CD4-positive, alpha-beta T cell treated with Interferon gamma for 1 hour (primary cell): ENCODE measurements around the gene POU2F3.
"Not testable (repeated sequence)": the region's sequence is repeated elsewhere in the genome, so short reads cannot be mapped to it uniquely, and the experiment has no call there.

ENCODE experiments used
- DNase-seq: peaks from one replicate; pipeline ENCODE4 v3.0.0-alpha.2; 2020

Gene POU2F3

GRCh38 chr11:120256178-120256577 lies 16.2 kb downstream of the POU2F3 start:
- DNase-seq: no peak

GRCh38 chr11:120256779-120257178 lies 16.8 kb downstream of the POU2F3 start:
- DNase-seq: no peak

- DNase-seq: no peak
These were observed 17.4 kb downstream of the POU2F3 start for GRCh38 chr11:120257346-120257745.

DNA sequence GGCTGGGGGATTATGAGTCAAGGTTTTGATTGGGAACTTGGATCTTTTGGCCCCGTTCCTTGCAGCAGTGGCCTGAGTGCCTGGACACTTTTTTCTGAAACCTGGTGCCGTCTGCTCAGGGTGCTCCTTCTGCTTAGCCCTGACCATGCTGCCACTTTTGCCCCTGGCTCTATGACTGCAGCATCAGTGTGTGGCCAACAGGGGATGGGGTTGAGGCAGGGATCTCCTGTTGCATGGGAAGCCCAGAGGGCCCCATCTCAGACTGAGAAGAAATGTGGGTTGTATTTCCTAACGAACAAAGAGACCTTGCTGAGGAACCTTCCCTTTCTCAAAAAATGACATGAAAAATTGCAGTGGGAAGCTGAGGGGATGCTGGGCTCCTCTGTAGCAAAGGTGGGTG lies 18.7 kb downstream of the POU2F3 start:
- no peak for DNase-seq

- DNase-seq: no peak
These were observed 19.3 kb downstream of the POU2F3 start for GRCh38 chr11:120259241-120259640.

DNA sequence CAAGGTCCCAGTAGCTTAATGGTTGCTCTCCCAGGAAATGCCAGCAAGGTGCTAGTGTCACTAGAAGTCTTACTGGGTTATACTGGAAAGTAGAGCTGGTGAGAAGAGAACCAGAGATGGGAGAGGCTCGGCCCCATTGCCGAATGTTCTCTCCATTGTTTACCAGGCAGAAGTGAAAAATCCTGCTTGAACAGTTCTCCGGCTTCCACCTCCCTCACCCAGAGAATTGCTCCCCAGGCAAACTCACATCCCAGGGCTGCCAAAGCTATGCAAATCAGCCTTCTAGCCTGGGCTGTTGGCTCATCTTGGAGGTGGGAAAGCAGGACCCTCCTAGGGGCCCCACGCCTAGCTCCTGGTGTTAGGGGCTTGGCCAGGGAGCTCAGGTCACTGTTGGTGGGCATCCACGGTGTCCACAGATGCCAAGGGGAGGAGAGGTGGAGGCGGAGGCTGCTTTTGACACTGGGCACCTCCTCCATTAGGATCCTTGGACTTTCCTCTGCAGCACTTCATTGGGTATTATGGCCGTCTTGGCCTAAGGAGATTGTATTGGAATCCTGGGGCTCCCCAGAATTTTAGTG lies 20.1 kb downstream of the POU2F3 start:
- no peak for DNase-seq

- DNase-seq: no peak
These were observed 20.7 kb downstream of the POU2F3 start for GRCh38 chr11:120260616-120261015.

DNA sequence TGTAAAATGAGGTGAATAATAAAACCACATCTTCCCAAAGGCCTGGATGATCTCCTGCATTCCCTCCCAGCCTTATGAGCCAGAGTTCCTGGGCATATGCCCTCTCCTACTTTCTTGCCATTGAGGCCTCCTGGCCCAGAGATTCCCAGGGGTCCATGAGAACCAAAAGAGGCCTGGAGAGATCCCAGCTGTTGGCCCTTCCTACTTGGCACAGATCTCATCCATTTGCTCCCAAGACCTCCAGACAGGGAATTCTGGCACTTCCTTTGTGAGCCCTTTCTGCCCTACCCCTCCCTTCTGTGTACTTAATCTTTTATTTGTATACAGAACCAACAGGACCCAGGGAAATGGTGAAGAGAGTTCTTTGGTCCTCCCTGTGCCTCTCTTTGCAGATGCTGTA lies 21.4 kb downstream of the POU2F3 start:
- no peak for DNase-seq

DNA sequence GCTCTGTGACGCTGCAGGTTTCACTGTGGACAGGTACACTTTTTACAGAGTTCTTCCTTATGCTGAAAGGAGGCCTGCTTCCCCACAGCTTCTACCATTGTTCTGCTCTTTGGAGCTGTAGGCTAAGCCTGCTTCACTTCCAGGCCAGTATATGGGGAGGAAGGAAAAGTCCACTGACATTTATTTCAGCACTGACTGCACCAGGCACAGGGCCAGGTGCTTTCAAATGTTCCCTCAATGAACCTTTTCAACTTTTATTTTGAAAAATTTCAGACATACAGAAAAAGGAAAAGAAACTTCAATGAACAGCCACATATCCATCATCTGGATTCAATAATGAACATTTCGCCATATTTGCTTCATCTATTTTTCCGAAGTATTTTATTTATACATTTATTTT lies 22.0 kb downstream of the POU2F3 start:
- no peak for DNase-seq

GRCh38 chr11:120267319-120267718 lies 27.4 kb downstream of the POU2F3 start:
- no peak for DNase-seq

- no peak for DNase-seq
These were observed 28.7 kb downstream of the POU2F3 start for GRCh38 chr11:120268686-120269085.

- DNase-seq: no peak
These were observed 30.4 kb downstream of the POU2F3 start for GRCh38 chr11:120270386-120270785.

GRCh38 chr11:120271672-120272071 lies 31.7 kb downstream of the POU2F3 start:
- DNase-seq: no peak

DNA sequence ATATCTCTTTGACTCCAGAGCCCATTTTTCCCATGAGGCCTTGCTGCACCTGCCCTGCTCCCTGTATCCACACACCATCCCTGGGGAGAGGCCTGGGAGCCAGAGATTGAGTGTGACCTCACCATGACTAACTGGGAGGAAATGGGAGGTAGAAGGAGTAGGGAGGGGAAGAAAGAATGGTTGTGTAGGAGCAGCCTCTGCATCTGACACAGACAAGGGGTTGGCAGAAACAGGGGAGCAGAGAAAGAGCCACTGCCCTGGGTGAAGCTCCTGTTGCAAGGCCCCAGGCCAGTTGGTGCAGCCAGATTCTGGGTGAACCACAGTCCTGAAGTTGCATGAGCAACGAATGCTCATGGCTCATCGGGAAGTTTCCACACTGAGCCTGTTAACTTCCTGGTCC lies 32.4 kb downstream of the POU2F3 start:
- DNase-seq: no peak

- no peak for DNase-seq
These were observed 33.5 kb downstream of the POU2F3 start for GRCh38 chr11:120273432-120273831.

DNA sequence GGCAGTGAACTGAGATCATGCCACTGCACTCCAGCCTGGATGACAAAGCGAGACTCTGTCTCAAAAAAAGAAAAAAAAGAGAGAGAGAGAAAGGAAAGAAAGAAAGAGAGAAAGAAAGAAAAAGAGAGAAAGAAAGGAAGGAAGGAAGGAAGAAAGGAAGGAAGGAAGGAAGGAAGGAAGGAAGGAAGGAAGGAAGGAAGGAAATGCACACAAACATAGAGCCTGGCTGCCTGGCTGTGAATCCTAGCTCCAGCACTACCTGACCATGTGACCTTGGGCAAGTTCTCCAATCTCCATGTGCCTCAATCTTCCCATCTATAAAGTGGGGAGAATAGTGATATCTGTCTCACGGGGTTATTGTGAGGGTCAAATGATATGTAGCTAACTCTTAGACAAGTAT lies 34.0 kb downstream of the POU2F3 start:
- DNase-seq: not testable (repeated sequence)

- no peak for DNase-seq
These were observed 39.6 kb downstream of the POU2F3 start for GRCh38 chr11:120279502-120279901.

GRCh38 chr11:120280600-120281051 lies 40.7 kb downstream of the POU2F3 start:
- DNase-seq: no peak

- no peak for DNase-seq
These were observed 41.3 kb downstream of the POU2F3 start for GRCh38 chr11:120281143-120281795.

DNA sequence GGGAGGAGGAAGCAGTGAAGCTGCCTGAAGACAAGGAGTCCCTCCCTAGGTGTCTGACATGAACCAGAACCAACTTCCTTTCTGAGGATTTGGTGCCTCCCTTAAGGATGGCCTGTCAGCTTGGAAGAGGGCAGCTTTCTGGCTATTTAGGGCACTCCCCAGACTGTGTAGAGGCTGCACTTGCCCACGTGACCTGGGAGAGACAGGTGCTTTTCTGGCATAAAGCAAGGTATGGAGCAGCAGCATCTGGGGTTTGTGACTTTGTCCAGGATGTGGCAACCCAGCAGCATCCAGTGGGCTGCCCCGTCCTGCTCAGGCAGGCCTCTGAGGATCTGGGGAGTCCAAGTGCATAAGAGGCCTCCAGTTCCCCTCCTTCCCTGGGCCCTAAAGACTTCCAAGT lies 43.2 kb downstream of the POU2F3 start:
- no peak for DNase-seq

DNA sequence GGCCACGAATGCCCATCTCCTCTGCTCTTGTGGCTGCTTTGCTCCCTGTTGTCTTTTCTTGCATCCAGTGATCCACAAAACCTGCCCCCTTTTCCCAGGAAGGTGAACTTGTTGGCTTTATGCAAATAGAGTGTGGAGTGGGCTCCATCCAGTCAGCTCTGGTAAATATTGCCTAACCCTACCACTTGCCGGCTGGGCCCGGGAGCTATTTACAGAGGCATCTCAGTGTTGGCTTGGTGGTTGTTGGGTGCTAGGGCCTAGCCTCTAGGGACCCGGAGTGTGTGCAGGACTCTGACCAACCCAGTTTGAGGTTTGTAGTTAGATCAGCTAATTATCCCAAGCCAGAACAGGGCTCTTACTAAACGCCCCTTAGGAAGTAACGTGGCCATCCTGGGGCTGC lies 44.3 kb downstream of the POU2F3 start:
- DNase-seq: no peak

DNA sequence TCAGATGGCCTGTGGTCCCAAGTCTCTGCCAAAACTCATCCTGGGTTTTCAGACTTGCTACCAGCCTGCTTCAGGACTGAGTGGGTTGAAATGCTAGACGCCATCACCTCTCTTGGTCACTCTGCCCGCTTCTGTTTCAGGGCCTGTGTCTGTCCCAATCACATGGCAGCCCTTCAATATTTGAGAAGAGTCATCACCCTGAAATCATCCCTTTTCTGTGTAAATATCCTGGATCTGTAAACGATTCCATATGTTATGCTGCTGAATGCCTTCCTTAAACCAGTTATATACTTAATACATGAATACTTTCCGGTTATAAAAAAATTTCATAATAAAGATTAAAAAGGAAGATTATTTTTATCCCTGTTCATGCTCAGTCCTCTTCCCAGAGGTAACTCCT lies 45.3 kb downstream of the POU2F3 start:
- DNase-seq: no peak

DNA sequence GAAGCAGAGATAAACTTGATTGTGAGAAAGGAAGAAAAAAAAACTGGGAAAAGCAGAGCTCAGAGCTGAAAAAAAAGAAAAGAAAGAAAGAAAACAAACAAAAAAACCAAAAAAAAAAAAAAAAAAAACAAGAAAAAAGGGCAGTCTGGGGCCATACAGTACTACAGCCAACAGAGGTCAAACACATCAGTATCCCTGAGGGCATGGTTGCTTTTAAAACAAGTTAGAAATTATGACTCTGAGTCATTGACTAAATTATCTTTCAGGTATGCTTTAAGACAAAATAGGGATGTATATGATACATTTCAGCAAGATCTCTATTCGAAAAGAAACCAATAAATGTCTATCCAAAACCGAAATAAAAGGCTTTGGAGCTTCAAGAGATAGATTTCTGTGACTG lies 48.1 kb downstream of the POU2F3 start:
- DNase-seq: no peak

- DNase-seq: no peak
These were observed 49.5 kb downstream of the POU2F3 start for GRCh38 chr11:120289426-120289825.

- no peak for DNase-seq
These were observed 51.0 kb downstream of the POU2F3 start for GRCh38 chr11:120290956-120291355.
